Stimulated activated CD8-positive, alpha-beta memory T cell treated with anti-CD3 and anti-CD28 coated beads, Interleukin-12 subunit alpha, Interleukin-12 subunit beta, amount 100 ng/mL, for 24 hours (primary cell): Measurements from ENCODE around the gene NLRP7.

ENCODE experiments used
- DNase-seq: peaks from one replicate; pipeline ENCODE4 v3.0.0-alpha.2; 2020; ENCODE audit errors: extremely low read depth

NLRP7 gene

DNA sequence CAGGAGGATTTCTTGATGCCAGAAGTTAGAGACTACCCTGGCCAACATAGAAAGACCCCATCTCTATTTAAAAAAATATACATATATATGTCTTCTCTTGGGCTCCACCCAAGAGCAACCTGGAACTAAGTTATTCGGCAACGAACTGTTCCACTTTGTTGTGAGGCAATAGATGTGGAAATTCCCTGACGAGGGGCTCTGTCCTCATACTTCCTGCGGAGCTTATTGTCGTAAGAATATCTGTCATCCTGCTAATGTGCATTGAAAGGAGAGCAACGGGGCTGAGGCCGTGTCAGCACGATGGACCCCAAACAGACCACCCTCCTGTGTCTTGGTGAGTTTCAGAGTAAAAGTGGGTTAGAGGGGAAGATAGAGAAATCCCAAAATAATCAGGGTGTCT lies 73.3 kb downstream of the NLRP7 start, which contains the start of gene FCAR:
TSS of gene FCAR (plus strand) at position 246 of the 400 bp plus-strand sequence. CDS start at position 301, 55 bp downstream.
- no peak for DNase-seq
